Retinal pigment epithelial cell (primary cell): ENCODE data around the gene CABLES1.
A peak's percentile ranks its signal among the peaks of the same experiment; 100 is the strongest.

Experiments
- DNase-seq: peaks from one replicate; pipeline ENCODE4 v3.0.0-alpha.2; 2010; ENCODE audit warnings: low read depth
- H3K4me3 ChIP-seq: 2 replicates; pipeline ENCODE4 v1.5.1; 2011; ENCODE audit warnings: mild to moderate bottlenecking, low read length, control low read depth, moderate library complexity
- CTCF ChIP-seq: conservative IDR thresholded peaks from 2 replicates; pipeline ENCODE4 v1.5.1; 2011; ENCODE audit warnings: low read depth, low read length, control low read depth, inconsistent platforms

The CABLES1 gene

GRCh38 chr18:23114171-23114881 lies 21.0 kb upstream of the CABLES1 start:
- no peak overlapping the region for H3K4me3 ChIP-seq
- no peak for TF ChIP-seq CTCF
- DNase-seq: no peak

- DNase-seq: no peak
- H3K4me3 ChIP-seq: no peak overlapping the region
- no peak for TF ChIP-seq CTCF
Measured at GRCh38 chr18:23114911-23115310, 20.4 kb upstream of the CABLES1 start.

DNA sequence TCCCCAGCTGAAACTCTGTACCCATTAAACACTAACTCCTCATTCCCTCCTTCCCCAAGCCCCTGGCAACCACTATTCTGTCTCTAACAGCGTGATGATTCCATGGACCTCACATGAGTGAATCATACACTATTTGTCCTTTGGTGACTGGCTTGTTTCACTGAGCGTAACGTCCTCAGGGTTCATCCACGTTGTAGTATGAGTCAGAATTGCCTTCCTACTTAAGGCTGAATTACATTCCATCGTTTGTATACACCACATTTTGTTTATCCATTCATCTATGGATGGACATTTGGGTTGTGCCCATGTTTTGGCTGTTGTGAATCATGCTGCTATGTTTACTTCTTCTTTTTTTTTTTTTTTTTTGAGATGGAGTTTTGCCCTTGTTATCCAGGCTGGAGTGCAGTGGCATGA lies 19.6 kb upstream of the CABLES1 start:
- DNase-seq: peak; percentile 69
- no peak overlapping the region for H3K4me3 ChIP-seq
- no peak for TF ChIP-seq CTCF

DNA sequence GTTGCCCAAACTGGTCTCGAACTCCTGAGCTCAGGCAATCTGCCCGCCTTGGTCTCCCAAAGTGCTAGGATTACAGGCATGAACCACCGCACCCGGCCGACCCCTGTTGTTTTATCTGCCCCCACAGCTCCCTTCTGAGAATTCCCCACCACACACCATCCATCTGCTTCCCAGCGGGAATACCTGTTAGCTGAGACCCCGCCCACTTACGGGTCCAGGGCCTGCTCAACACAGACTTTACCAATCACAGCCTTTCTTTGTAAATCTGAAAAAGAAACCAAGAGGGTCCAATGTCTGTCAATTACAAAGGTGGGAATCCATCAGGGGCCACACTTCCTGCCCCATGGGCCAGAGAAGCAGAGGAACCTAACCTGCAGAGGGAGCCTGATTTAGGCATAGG lies 14.2 kb upstream of the CABLES1 start:
- TF ChIP-seq CTCF: no peak
- H3K4me3 ChIP-seq: no peak overlapping the region
- DNase-seq: no peak

- H3K4me3 ChIP-seq: no peak overlapping the region
- DNase-seq: no peak
- TF ChIP-seq CTCF: no peak
Measured at GRCh38 chr18:23122334-23123229, 12.7 kb upstream of the CABLES1 start.

- no peak overlapping the region for H3K4me3 ChIP-seq
- TF ChIP-seq CTCF: no peak
Measured at GRCh38 chr18:23126376-23127056, 8.8 kb upstream of the CABLES1 start.

More at GRCh38 chr18:23126376-23127056, 8.8 kb upstream of the CABLES1 start:
- DNase-seq: no peak
